Chondrocyte (in vitro differentiated cells): ENCODE results near the gene EMILIN2. TPM values are rescaled to one million over a fixed set of nuclear protein-coding genes. Genes with fewer than 3 reads are reported as not detected.
"Not testable (repeated sequence)": the region's sequence is repeated elsewhere in the genome, so short reads cannot be mapped to it uniquely, and the experiment has no call there.

Experiments used
- DNase-seq: peaks from one replicate; pipeline ENCODE4 v3.0.0; 2021; ENCODE audit warnings: mixed read lengths, low spot score
- H3K27ac Mint-ChIP-seq: one replicate; pipeline ENCODE4 v1.8.0; 2021; ENCODE audit warnings: mild to moderate bottlenecking, moderate library complexity, mixed read lengths; ENCODE audit not compliant: unreplicated experiment
- H3K27me3 Mint-ChIP-seq: 2 replicates; pipeline ENCODE4 v1.8.0; 2021; ENCODE audit warnings: low read depth, mixed read lengths
- H3K36me3 Mint-ChIP-seq: 2 replicates; pipeline ENCODE4 v1.8.0; 2021; ENCODE audit warnings: low read depth, mixed read lengths
- H3K4me1 Mint-ChIP-seq: 2 replicates; pipeline ENCODE4 v1.8.0; 2021; ENCODE audit warnings: low read depth, mild to moderate bottlenecking, mixed read lengths
- H3K4me3 Mint-ChIP-seq: one replicate; pipeline ENCODE4 v1.8.0; 2021; ENCODE audit warnings: mild to moderate bottlenecking, moderate library complexity, mixed read lengths; ENCODE audit not compliant: unreplicated experiment
- H3K9me3 Mint-ChIP-seq: 2 replicates; pipeline ENCODE4 v1.8.0; 2021; ENCODE audit warnings: low read depth, mixed read lengths
- total RNA-seq: library from RNA; stranded (reverse); gene quantifications from 3 replicates; pipeline ENCODE4 v1.2.1, GENCODE V29; 2021
- TF ChIP-seq, protein P1 (sequence below): fragments of 200-600 bp; sonication (generic); IDR thresholded peaks from 2 replicates; pipeline ENCODE4 v1.5.0; 2021; ENCODE audit warnings: antibody characterized with exemption, mild to moderate bottlenecking, moderate library complexity

The EMILIN2 gene
- total RNA-seq, 1 donor from 2014 or later: 9.9 TPM

DNA sequence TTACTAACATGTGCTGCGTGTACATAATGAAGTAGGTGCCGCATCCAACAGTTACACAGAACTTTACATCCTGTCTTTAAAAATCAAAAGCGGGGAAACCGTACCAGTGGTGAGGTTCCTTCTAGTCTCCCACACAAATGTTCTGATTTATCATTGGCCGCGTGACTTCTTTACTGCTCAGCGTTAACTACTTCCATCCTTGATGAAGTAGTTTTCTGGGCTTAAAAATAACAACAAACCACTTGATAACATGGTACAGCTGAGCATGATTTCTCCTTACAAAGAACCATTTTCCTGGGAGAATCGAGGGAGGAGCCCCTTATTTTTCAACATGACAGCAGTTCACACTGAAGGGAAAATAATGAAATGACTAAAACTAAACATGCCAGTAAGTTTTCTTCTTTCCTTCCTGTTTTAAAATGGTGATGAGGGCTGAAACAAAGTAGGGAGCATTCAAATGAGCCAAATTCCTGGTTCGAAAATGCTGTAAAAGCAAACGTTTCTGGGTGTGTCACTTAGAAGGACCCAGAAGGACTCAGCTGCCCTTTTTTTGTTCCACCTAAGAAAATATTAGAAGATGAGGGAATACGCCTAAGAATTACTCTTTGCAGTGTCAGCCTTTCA, 9.9 kb downstream of the EMILIN2 start:
- Mint-ChIP-seq H3K9me3 (peaks cover 8% of the 10 kb centered on the region), H3K27ac (no peak overlapping the region)
- TF ChIP-seq, protein P1, sequence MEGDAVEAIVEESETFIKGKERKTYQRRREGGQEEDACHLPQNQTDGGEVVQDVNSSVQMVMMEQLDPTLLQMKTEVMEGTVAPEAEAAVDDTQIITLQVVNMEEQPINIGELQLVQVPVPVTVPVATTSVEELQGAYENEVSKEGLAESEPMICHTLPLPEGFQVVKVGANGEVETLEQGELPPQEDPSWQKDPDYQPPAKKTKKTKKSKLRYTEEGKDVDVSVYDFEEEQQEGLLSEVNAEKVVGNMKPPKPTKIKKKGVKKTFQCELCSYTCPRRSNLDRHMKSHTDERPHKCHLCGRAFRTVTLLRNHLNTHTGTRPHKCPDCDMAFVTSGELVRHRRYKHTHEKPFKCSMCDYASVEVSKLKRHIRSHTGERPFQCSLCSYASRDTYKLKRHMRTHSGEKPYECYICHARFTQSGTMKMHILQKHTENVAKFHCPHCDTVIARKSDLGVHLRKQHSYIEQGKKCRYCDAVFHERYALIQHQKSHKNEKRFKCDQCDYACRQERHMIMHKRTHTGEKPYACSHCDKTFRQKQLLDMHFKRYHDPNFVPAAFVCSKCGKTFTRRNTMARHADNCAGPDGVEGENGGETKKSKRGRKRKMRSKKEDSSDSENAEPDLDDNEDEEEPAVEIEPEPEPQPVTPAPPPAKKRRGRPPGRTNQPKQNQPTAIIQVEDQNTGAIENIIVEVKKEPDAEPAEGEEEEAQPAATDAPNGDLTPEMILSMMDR: no peak

DNA sequence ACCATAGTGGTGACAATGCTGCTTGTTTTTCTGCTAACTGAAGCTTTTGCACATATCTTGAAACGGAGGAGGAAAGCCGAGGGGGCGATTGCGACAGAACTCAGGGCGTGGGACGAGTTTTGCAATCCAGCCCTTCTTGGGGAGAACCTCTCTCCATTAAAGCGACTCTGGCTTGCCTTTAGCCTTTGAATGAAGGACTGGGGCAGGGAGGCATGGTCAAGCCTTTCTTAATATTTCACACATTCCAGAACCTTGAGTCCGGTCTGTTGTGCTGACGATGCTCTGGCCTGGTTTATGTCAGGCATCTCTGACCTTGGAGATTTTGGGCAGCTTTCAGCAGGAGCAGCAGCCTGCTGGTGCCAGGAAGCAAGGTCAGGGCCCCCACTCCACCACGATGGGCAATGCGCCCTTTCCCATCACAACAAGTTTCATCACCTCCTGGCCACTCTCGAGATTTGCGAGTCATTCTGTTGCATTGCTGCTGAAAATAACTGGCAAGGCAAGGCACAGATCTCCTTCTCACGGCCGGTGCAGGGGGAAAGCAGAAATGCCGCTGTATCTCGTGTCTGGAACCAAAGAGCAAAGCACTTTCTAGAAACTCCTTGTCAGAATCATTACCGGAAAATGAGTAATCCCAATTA, 10.8 kb downstream of the EMILIN2 start:
- Mint-ChIP-seq H3K9me3 (peaks cover 8% of the 10 kb centered on the region), H3K4me3 (peak overlapping the region; percentile 22), H3K4me1 (peaks cover 35% of the 10 kb centered on the region), H3K27me3 (no peaks in the 10 kb centered on the region), H3K27ac (peak overlapping the region; percentile 83), H3K36me3 (no peaks in the 10 kb centered on the region)
- TF ChIP-seq, protein P1: no peak
- no peak for DNase-seq

More for the DNA sequence above, 9.9 kb downstream of the EMILIN2 start:
- no peak for DNase-seq
- H3K4me1 Mint-ChIP-seq: peaks cover 35% of the 10 kb centered on the region
- no peak overlapping the region for H3K4me3 Mint-ChIP-seq
- H3K27me3 Mint-ChIP-seq: no peaks in the 10 kb centered on the region
- no peaks in the 10 kb centered on the region for H3K36me3 Mint-ChIP-seq

DNA sequence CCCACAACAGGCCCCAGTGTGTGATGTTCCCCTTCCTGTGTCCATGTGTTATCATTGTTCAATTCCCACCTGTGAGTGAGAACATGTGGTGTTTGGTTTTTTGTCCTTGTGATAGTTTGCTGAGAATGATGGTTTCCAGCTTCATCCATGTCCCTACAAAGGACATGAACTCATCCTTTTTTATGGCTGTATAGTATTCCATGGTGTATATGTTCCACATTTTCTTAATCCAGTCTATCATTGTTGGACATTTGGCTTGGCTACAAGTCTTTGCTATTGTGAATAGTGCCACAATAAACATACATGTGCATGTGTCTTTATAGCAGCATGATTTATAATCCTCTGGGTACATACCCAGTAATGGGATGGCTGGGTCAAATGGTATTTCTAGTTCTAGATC, 13.6 kb downstream of the EMILIN2 start:
- not testable (repeated sequence) for H3K9me3 Mint-ChIP-seq, H3K4me3 Mint-ChIP-seq, H3K36me3 Mint-ChIP-seq, H3K27me3 Mint-ChIP-seq, H3K27ac Mint-ChIP-seq, DNase-seq
- peaks cover 20% of the 10 kb centered on the region for H3K4me1 Mint-ChIP-seq

DNA sequence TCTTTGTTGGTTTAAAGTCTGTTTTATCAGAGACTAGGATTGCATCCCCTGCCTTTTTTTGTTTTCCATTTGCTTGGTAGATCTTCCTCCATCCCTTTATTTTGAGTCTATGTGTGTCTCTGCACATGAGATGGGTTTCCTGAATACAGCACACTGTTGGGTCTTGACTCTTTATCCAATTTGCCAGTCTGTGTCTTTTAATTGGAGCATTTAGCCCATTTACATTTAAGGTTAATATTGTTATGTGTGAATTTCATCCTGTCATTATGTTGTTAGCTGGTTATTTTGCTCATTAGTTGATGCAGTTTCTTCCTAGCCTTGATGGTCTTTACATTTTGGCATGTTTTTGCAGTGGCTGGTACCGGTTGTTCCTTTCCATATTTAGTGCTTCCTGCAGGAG, 17.2 kb downstream of the EMILIN2 start:
- not testable (repeated sequence) for H3K36me3 Mint-ChIP-seq, H3K27me3 Mint-ChIP-seq, H3K4me3 Mint-ChIP-seq, DNase-seq, H3K4me1 Mint-ChIP-seq, H3K9me3 Mint-ChIP-seq, H3K27ac Mint-ChIP-seq

DNA sequence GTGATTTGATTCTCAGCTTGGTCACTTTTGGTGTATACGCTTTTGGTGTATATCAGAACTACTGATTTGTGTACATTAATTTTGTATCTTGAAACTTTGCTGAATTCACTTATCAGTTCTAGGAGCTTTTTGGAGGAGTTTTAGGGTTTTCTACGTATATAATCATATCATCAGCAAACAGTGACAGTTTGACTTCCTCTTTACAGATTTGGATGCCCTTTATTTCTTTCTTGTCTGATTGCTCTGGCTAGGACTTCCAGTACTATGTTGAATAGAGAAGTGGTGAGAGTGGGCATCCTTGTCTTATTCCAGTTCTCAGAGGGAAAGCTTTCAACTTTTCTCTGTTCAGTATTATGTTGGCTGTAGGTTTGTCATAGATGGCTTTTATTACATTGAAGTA, 19.7 kb downstream of the EMILIN2 start:
- H3K9me3 Mint-ChIP-seq: not testable (repeated sequence)

DNA sequence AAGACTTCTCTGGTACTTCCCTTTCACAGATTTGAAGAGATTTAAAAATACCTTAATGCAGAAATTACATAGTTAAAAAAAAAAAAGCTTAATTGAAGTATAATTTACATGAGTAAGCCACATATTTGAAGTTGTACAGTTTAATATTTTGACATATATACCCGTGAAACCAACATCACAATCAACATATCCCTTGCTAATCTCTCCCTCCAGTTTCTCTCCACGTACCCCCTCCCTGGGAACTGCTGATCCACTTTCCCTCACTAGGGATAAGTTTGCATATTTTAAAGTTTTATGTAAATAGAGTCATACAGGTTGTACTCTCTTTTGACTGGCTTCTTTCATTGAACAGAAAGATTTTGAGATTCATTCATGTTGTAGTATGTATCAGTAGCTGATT, 22.4 kb downstream of the EMILIN2 start:
- Mint-ChIP-seq H3K27me3 (peaks cover 1% of the 10 kb centered on the region), H3K4me1 (no peaks in the 10 kb centered on the region), H3K27ac (no peak overlapping the region), H3K36me3 (no peaks in the 10 kb centered on the region), H3K9me3 (no peaks in the 10 kb centered on the region), H3K4me3 (no peak overlapping the region)
- no peak for DNase-seq
- TF ChIP-seq, protein P1: no peak

More for the DNA sequence above, 19.7 kb downstream of the EMILIN2 start:
- H3K27me3 Mint-ChIP-seq, DNase-seq, H3K36me3 Mint-ChIP-seq, H3K4me3 Mint-ChIP-seq, H3K27ac Mint-ChIP-seq, H3K4me1 Mint-ChIP-seq: not testable (repeated sequence)
